ENCODE measurements around the gene TDRD15. TPM values are rescaled to one million over a fixed set of nuclear protein-coding genes. Genes with fewer than 3 reads are reported as not detected.
"Not testable (repeated sequence)": the region's sequence is repeated elsewhere in the genome, so short reads cannot be mapped to it uniquely, and the experiment has no call there.

TDRD15 gene
- total RNA-seq, 1 donor from 2014 or later: not detected

- H3K27me3 Mint-ChIP-seq (ENCODE audit: unreplicated experiment): no peaks in the 10 kb centered on the region
- H3K9me3 Mint-ChIP-seq (ENCODE audit: unreplicated experiment): no peaks in the 10 kb centered on the region
- TF ChIP-seq CTCF (IDR thresholded peaks at IDR 0.05; ENCODE audit: partially characterized antibody, unreplicated experiment): no peak
- no peak for DNase-seq
- no peaks in the 10 kb centered on the region for H3K36me3 Mint-ChIP-seq (ENCODE audit: unreplicated experiment)
- H3K27ac Mint-ChIP-seq (ENCODE audit: unreplicated experiment): no peak overlapping the region
- H3K4me3 Mint-ChIP-seq (ENCODE audit: unreplicated experiment): no peak overlapping the region
- no peaks in the 10 kb centered on the region for H3K4me1 Mint-ChIP-seq (ENCODE audit: low read depth, unreplicated experiment)
Measured at GRCh38 chr2:21099281-21099907, 24.4 kb upstream of the TDRD15 start.

- H3K27ac Mint-ChIP-seq (ENCODE audit: unreplicated experiment); H3K27me3 Mint-ChIP-seq (ENCODE audit: unreplicated experiment); DNase-seq; H3K36me3 Mint-ChIP-seq (ENCODE audit: unreplicated experiment); H3K4me1 Mint-ChIP-seq (ENCODE audit: low read depth, unreplicated experiment); H3K4me3 Mint-ChIP-seq (ENCODE audit: unreplicated experiment); H3K9me3 Mint-ChIP-seq (ENCODE audit: unreplicated experiment): not testable (repeated sequence)
Measured at GRCh38 chr2:21101514-21102155, 22.1 kb upstream of the TDRD15 start.

GRCh38 chr2:21102356-21102755 is 21.4 kb upstream of the TDRD15 start:
- Mint-ChIP-seq H3K9me3 (ENCODE audit: unreplicated experiment) (no peaks in the 10 kb centered on the region), H3K4me1 (ENCODE audit: low read depth, unreplicated experiment) (no peaks in the 10 kb centered on the region), H3K27ac (ENCODE audit: unreplicated experiment) (no peak overlapping the region), H3K27me3 (ENCODE audit: unreplicated experiment) (no peaks in the 10 kb centered on the region), H3K4me3 (ENCODE audit: unreplicated experiment) (no peak overlapping the region), H3K36me3 (ENCODE audit: unreplicated experiment) (no peaks in the 10 kb centered on the region)
- no peak for TF ChIP-seq CTCF (IDR thresholded peaks at IDR 0.05; ENCODE audit: partially characterized antibody, unreplicated experiment)
- DNase-seq: no peak

- H3K4me1 Mint-ChIP-seq (ENCODE audit: low read depth, unreplicated experiment): no peaks in the 10 kb centered on the region
- DNase-seq: no peak
- no peaks in the 10 kb centered on the region for H3K9me3 Mint-ChIP-seq (ENCODE audit: unreplicated experiment)
- no peak overlapping the region for H3K4me3 Mint-ChIP-seq (ENCODE audit: unreplicated experiment)
- H3K27ac Mint-ChIP-seq (ENCODE audit: unreplicated experiment): no peak overlapping the region
- TF ChIP-seq CTCF (IDR thresholded peaks at IDR 0.05; ENCODE audit: partially characterized antibody, unreplicated experiment): no peak
- no peaks in the 10 kb centered on the region for H3K36me3 Mint-ChIP-seq (ENCODE audit: unreplicated experiment)
- H3K27me3 Mint-ChIP-seq (ENCODE audit: unreplicated experiment): no peaks in the 10 kb centered on the region
Measured at GRCh38 chr2:21103274-21103891, 20.4 kb upstream of the TDRD15 start.

GRCh38 chr2:21104030-21104660 is 19.6 kb upstream of the TDRD15 start:
- Mint-ChIP-seq H3K9me3 (ENCODE audit: unreplicated experiment) (no peaks in the 10 kb centered on the region), H3K27me3 (ENCODE audit: unreplicated experiment) (no peaks in the 10 kb centered on the region), H3K4me3 (ENCODE audit: unreplicated experiment) (no peak overlapping the region), H3K36me3 (ENCODE audit: unreplicated experiment) (no peaks in the 10 kb centered on the region), H3K4me1 (ENCODE audit: low read depth, unreplicated experiment) (no peaks in the 10 kb centered on the region), H3K27ac (ENCODE audit: unreplicated experiment) (no peak overlapping the region)
- no peak for TF ChIP-seq CTCF (IDR thresholded peaks at IDR 0.05; ENCODE audit: partially characterized antibody, unreplicated experiment)
- DNase-seq: no peak

All from glutamatergic neuron (in vitro differentiated cells).